8988T (cell line): ENCODE results near the gene GSTM3.
"Not testable (repeated sequence)": the region's sequence is repeated elsewhere in the genome, so short reads cannot be mapped to it uniquely, and the experiment has no call there.

Source experiments
- DNase-seq: peaks from one replicate; pipeline ENCODE4 v3.0.0; 2011

The GSTM3 gene

DNA sequence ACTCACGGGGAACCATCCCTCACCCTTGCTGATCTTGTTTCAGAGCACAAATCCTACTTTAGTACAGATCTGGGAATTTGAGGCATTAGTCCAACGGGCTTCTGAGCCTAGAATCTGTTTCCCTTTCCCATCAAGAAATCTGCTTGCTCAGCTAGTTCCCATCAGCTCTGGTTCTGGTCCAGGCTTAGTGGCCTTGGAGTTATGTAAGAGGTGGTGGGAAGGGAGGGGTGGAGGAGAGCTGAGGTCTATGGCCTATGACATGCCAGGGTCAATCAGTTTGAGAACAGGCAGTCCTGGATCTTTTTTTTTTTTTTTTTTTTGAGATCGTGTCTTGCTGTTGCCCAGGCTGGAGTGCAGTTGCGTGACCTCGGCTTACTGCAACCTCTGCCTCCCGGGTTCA lies 49.1 kb downstream of the GSTM3 start:
- DNase-seq = no peak

DNA sequence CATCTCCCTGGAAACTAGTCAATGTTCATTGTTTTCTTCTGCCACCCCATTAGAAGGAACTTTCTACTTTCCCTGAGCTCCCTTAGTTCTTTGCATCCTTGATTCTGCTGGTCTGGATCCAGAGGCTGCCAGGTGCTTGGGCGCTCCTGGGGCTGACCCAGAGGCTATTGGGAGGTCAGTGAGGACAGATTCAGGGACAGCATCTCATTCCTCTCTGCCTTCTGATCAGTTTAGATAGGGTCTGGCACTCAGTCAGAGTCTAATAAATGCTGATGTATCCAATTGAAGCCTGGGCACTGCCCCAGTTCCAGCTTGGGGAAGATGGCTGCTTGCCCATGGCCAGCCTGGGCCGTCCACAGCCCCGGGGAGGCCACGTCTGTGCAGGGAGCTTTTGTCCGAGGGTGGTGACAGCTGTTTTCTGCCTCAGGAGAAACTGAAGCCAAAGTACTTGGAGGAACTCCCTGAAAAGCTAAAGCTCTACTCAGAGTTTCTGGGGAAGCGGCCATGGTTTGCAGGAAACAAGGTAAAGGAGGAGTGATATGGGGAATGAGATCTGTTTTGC lies 50.9 kb downstream of the GSTM3 start:
- no peak for DNase-seq

DNA sequence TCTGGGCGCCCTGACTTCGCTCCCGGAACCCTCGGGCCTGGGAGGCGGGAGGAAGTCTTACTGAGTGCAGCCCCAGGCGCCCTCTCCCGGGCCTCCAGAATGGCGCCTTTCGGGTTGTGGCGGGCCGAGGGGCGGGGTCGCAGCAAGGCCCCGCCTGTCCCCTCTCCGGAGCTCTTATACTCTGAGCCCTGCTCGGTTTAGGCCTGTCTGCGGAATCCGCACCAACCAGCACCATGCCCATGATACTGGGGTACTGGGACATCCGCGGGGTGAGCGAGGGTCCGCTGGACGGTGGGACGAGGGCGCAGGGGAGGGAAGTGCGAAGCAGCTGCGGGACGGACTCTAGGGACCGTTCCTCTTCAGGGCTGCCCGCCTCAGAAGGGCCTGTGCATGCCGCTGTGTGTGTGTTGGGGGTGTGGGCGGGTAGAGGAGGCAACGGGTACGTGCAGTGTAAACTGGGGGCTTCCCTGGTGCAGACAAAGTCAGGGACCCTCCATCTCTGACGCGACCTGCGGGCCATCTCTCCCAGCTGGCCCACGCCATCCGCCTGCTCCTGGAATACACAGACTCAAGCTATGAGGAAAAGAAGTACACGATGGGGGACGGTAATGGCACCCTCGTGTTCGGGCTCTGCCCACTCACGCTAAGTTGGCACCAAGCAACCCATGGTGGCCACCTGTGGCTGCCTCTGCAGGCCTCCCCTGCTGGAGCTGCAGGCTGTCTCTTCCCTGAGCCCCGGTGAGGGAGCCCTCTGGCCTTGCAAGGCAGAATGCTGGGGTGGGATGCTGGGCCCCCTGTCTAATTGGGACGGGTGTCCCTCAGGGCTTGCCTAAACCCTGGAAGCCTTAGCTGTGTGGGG lies 53.0 kb downstream of the GSTM3 start, which contains the start of gene GSTM1:
Gene GSTM1, plus strand, starts transcription at position 177 of the 859 bp plus-strand sequence. Its CDS starts 57 bp downstream, at position 234.
- DNase-seq = peak; percentile 52

DNA sequence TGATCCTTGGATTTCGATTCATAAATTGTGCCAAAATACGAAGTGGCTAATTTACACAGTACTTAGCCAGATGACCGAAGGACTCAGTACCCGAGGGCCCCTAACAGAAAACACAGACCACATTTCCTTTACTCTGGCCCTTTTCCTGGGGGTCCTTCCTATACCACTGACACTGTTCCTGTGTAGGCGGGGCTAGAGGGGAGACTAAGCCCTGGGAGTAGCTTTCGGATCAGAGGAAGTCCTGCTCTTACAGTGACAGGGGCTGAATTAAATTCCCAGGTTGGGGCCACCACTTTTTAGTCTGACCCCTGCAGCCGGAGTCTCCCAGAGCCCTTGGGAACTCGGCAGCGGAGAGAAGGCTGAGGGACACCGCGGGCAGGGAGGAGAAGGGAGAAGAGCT lies 53.7 kb downstream of the GSTM3 start:
- not testable (repeated sequence) for DNase-seq

DNA sequence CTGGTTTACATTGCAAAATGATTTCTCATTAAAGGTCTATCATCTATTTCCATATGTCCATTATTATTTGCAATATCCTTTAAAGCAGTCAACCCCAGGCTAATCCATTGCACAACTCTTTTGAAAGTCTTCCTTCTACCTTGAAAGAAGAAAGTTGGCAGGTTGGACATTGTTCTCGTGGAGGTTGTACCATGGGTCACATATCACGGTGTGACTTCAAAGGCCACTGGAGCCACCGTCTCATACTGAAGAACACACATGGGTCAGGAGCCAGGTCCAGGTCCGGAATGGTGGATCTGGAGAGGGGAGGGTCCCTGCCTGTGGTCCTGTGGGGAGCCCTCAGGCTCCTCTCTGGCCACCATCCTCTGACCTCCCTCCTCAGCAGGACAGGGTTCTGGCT lies 54.9 kb downstream of the GSTM3 start:
- not testable (repeated sequence) for DNase-seq

DNA sequence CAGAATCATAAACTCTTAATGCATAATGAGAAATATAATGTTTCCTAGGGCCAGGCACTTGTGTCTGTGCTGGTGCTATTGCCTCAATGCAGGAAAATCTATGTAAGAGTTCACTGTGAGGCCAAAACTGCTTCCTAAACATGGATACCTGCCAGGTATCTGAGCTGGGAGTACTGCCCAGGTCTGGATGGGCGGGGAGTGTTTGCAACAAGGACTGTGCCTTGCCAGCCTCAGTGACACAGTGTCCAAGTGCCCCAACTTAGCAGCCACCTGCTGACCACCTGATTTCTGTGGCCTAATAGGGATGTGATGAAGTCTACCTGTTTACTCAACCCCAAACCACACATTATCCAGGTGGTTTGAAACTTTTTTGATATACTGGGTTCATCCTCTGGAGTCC lies 55.4 kb downstream of the GSTM3 start:
- not testable (repeated sequence) for DNase-seq

DNA sequence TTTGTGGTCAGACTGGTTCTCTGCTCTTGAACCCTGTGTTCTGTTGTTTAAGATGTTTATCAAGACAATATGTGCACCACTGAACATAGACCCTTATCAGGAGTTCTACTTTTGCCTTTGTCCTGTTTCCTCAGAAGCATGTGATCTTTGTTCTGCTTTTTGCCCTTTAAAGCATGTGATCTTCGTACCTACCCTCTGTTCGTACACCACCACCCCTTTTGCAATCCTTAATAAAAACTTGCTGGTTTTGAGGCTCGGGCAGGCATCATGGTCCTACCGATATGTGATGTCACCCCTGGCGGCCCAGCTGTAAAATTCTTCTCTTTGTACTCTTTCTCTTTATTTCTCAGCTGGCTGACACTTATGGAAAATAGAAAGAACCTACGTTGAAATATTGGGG lies 56.1 kb downstream of the GSTM3 start:
- not testable (repeated sequence) for DNase-seq
